ENCODE measurements around the gene FHL5. TPM values are rescaled to one million over a fixed set of nuclear protein-coding genes. Genes with fewer than 3 reads are reported as not detected.

FHL5 gene
- total RNA-seq, 1 experiment from 2014 or later: not detected

GRCh38 chr6:96659084-96659845 lies 96.3 kb downstream of the FHL5 start:
- no peaks in the 10 kb centered on the region for H3K27me3 ChIP-seq (ENCODE audit: insufficient read depth, low read depth)
- no peaks in the 10 kb centered on the region for H3K9me3 ChIP-seq (ENCODE audit: insufficient read depth, low read depth)
- H3K4me2 ChIP-seq: no peak overlapping the region
- no peaks in the 10 kb centered on the region for H3K4me1 ChIP-seq (replicated peaks; ENCODE audit: insufficient read depth)
- intact Hi-C loops (cut with micrococcal nuclease; ENCODE audit: unreplicated experiment): no loop called here
- no peaks in the 10 kb centered on the region for H3F3A ChIP-seq (ENCODE audit: insufficient read depth, low read depth)
- POLR2A ChIA-PET (ENCODE audit: unreplicated experiment): no interaction called here
- no peaks in the 10 kb centered on the region for H3K36me3 ChIP-seq (ENCODE audit: low read depth)
- H3K79me2 ChIP-seq (ENCODE audit: low read depth): no peaks in the 10 kb centered on the region
- CTCF ChIA-PET: no interaction called here
- H3K27ac ChIP-seq: no peak overlapping the region
- no peak for DNase-seq
- no peaks in the 10 kb centered on the region for H3K9me2 ChIP-seq (ENCODE audit: insufficient read depth)
- BruUV-seq (replicated peaks): no TSS peak
- H3K4me3 ChIP-seq: no peak overlapping the region
- no peak overlapping the region for H2AFZ ChIP-seq
- no peak for TF ChIP-seq EZH2 (IDR thresholded peaks at IDR 0.05; ENCODE audit: low read depth)
- TF ChIP-seq, protein P1, sequence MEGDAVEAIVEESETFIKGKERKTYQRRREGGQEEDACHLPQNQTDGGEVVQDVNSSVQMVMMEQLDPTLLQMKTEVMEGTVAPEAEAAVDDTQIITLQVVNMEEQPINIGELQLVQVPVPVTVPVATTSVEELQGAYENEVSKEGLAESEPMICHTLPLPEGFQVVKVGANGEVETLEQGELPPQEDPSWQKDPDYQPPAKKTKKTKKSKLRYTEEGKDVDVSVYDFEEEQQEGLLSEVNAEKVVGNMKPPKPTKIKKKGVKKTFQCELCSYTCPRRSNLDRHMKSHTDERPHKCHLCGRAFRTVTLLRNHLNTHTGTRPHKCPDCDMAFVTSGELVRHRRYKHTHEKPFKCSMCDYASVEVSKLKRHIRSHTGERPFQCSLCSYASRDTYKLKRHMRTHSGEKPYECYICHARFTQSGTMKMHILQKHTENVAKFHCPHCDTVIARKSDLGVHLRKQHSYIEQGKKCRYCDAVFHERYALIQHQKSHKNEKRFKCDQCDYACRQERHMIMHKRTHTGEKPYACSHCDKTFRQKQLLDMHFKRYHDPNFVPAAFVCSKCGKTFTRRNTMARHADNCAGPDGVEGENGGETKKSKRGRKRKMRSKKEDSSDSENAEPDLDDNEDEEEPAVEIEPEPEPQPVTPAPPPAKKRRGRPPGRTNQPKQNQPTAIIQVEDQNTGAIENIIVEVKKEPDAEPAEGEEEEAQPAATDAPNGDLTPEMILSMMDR (conservative IDR thresholded peaks at IDR 0.05): no peak
- H4K20me1 ChIP-seq (ENCODE audit: insufficient read depth): no peaks in the 10 kb centered on the region

Other genes starting within 250 kb of the FHL5 start
- gene UFL1, start 41.3 kb upstream of the FHL5 start, total RNA-seq (2021): 19.3 and 25.3 TPM in 2 replicates

Measured in PC-9 (cell line).